ENCODE results near the gene IL1B.

IL1B gene

DNA sequence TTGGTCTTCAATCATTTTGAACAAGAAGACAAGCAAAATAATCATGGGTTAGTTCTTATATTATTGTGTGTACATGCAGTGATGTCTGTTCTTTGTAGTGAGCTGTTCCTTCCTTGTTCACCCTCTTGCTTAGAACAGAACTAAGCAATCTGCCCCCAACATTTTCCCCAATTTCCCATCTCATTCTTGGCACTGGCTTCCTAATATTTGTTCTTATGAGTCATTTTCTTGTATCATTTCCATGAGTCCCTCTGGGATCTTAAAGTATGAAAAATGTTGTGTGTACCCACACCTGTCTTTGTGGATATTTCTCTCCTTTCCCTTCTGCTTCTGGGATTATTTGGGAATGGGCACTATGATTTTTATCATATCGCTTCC, 3.5 kb upstream of the IL1B start:
- peak in 1 of 2 donors; percentile 56 for DNase-seq (ENCODE audit: low read depth in 2 of 2)
- no peak overlapping the region for H3K4me3 ChIP-seq (replicated peaks in 1 of 2; ENCODE audit: low read depth in 2 of 2, low read length in 2 of 2)
- TF ChIP-seq, protein P1, sequence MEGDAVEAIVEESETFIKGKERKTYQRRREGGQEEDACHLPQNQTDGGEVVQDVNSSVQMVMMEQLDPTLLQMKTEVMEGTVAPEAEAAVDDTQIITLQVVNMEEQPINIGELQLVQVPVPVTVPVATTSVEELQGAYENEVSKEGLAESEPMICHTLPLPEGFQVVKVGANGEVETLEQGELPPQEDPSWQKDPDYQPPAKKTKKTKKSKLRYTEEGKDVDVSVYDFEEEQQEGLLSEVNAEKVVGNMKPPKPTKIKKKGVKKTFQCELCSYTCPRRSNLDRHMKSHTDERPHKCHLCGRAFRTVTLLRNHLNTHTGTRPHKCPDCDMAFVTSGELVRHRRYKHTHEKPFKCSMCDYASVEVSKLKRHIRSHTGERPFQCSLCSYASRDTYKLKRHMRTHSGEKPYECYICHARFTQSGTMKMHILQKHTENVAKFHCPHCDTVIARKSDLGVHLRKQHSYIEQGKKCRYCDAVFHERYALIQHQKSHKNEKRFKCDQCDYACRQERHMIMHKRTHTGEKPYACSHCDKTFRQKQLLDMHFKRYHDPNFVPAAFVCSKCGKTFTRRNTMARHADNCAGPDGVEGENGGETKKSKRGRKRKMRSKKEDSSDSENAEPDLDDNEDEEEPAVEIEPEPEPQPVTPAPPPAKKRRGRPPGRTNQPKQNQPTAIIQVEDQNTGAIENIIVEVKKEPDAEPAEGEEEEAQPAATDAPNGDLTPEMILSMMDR (IDR thresholded peaks at IDR 0.05; ENCODE audit: low read depth, low read length), result no peak

DNA sequence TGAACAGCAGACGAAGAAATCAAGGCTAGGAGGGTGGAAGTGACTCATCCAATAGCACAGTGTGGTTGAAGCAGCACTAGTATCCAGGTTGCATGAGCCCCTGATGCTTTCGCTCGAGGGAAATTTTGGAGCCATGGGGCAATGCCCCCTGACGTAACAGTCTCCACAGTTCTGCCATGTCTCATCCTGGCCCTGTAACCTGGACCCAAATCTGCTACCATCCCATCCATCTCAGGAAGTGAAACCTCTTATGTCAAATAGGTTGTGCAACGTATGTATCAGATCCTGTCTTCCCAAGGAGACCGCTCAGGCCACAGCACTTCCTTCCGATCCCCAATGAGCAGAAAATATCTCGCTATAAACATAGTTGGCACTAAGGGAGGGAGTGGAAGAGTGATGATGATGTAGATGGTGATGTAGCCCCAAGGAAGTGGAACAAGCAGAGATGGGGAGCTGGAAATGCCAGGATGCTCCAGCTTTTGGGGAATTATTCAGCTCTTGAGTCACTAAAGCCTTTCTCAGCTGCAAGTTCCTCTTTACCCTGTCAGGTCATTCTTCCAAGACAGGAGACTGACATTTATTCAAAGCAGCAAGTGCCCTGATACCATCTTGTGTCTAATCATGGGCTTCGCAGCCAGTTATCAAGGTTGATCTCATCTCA, 3.0 kb upstream of the IL1B start:
- no peak overlapping the region for H3K4me3 ChIP-seq (replicated peaks in 1 of 2; ENCODE audit: low read depth in 2 of 2, low read length in 2 of 2)
- TF ChIP-seq, protein P1 (IDR thresholded peaks at IDR 0.05; ENCODE audit: low read depth, low read length), result no peak
- peak in 1 of 2 donors; percentile 89 for DNase-seq (ENCODE audit: low read depth in 2 of 2)

DNA sequence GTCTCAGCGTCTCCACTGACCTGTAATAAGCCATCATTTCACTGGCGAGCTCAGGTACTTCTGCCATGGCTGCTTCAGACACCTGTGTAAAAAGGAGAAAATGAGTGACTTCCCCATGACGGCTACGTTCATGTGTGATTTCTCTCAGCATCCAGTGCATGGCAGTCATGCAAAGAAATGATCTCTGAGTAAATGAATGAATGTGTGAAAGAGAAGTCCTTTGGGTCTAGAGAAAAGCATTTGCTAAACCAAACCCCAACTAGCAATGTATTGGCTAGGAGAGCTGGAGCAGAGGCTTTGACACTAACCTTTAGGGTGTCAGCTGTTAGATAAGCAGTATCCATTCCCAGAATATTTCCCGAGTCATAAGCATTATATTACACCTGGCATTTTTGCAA, 417 bp downstream of the IL1B start:
- H3K4me3 ChIP-seq (replicated peaks in 1 of 2; ENCODE audit: low read depth in 2 of 2, low read length in 2 of 2), result peak overlapping the region in 1 of 2 donors; percentile 50
- DNase-seq (ENCODE audit: low read depth in 2 of 2), result peak in 1 of 2 donors; percentile 14
- TF ChIP-seq, protein P1 (IDR thresholded peaks at IDR 0.05; ENCODE audit: low read depth, low read length), result no peak

DNA sequence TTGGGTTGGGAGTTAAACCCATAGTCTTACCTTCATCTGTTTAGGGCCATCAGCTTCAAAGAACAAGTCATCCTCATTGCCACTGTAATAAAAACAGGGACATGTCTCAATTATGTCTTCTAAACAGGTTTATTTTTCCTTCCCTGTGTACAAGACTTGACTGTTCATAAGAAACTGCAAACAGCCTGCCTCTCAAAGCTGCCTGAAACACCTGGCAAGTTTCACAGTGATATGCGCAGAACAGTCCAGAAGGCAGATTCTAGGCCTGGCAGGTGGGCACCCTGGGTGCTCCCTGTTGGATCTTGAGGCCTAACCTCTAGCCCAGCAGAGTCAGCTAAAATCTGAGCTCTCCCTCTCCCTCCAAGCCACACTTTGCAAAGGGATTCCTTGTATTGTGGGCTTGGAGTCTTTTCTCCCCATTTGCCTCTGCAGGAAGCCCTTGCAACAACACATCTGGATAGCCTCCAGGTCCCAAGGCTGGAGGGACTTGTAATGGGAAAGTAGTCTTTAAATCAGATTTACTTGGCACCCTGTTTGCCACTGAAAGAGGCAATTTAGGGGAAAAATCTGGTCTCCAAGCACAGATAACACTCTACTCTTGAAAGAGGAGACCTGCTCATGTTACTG, 930 bp downstream of the IL1B start:
- TF ChIP-seq, protein P1 (IDR thresholded peaks at IDR 0.05; ENCODE audit: low read depth, low read length), result no peak
- peak overlapping the region in 1 of 2 donors; percentile 50 for H3K4me3 ChIP-seq (replicated peaks in 1 of 2; ENCODE audit: low read depth in 2 of 2, low read length in 2 of 2)
- DNase-seq (ENCODE audit: low read depth in 2 of 2), result peak; percentile 49 to 74

DNA sequence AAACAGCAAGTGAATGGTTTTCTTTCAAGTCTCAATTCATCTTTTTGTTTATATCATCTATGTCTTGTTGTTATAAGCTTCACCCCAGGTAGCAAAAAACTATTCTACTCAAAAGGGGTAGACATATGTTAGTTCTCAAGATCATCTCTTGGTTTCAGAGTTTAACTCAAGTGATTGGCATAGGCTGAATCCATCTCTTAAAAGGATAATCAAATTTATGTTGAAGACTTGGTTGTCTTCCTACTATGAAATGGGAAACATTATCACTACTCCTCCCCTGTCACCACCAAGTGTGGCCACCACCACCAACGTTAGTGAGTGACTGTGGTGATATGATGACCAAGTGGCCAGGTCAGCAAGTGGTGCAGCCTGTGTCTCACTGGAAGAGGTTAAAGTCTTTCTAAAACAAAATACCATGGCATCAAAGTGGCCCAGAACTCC, 1.5 kb downstream of the IL1B start:
- DNase-seq (ENCODE audit: low read depth in 2 of 2), result no peak
- TF ChIP-seq, protein P1 (IDR thresholded peaks at IDR 0.05; ENCODE audit: low read depth, low read length), result no peak
- peak overlapping the region in 1 of 2 donors; percentile 50 for H3K4me3 ChIP-seq (replicated peaks in 1 of 2; ENCODE audit: low read depth in 2 of 2, low read length in 2 of 2)

DNA sequence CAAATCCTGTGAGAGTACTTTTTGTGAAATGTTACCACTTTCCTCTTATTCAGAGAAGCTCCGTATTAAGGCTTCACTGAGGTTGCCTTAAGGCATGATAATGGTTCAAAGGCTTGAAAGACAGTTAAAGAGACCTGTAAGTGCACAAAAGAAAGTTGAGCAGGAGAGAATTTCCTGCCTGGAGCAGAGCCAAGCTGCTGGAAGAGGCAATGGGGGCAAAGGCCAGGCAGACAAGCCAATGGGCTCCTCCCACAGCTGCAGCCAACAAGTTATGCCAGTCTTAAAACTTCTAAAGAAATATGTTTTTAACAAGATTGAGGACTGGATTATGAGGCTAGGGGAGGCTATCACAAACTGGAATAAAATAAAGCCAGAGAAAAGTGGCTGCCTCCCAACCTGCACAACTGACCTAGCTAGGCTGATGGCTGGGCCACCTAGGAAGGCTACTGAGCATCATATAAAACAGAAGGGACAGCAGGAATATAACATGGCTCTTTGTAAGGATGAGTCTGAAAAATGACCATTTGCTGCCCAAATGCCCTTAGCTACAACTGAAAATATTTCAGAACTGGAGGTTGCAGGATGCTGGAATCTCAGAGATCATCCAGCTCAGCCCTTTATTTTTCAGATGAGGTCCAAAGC, 2.1 kb downstream of the IL1B start:
- peak overlapping the region in 1 of 2 donors; percentile 50 for H3K4me3 ChIP-seq (replicated peaks in 1 of 2; ENCODE audit: low read depth in 2 of 2, low read length in 2 of 2)
- TF ChIP-seq, protein P1 (IDR thresholded peaks at IDR 0.05; ENCODE audit: low read depth, low read length), result no peak
- DNase-seq (ENCODE audit: low read depth in 2 of 2), result peak; percentile 50 to 63
